ENCODE measurements around the gene ENOSF1. TPM values are rescaled to one million over a fixed set of nuclear protein-coding genes. Genes with fewer than 3 reads are reported as not detected.

The ENOSF1 gene
- total RNA-seq, 3 donors from 2014 or later (not counting 1 experiment from before 2014, with no cell fraction given), result 36.3 to 51.5 (median 39.8) TPM

DNA sequence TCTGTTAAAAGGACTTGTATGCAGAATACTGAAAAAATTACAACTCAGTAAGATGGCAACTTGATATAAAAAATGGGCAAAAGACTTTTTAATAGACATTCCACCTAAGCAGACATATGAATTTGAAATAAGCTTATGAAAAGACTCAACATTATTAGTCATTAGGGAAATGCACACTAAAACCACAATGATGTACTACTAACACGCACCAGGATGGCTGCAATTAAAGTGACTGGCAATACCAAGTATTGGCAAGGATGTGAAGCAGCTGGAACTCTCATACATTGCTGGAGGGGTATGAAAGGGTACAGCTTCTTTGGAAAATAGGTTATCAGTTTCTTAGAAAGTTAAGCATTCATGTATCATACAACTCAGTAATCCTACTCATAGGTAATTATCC, 3.2 kb upstream of the ENOSF1 start:
- WGBS (ENCODE audit: insufficient coverage), result 44% methylated on average over 1 of the region's 1 CpG
- Histone ChIP-seq H3K4me3 (ENCODE audit: low read length) (no peak overlapping the region), H3K27me3 (ENCODE audit: control insufficient read depth, insufficient read depth, low read length) (no peaks in the 10 kb centered on the region), H3K27ac (ENCODE audit: low read length) (no peak overlapping the region), H3K9me3 (ENCODE audit: control insufficient read depth, insufficient read depth, low read length) (no peaks in the 10 kb centered on the region), H3K4me1 (ENCODE audit: control insufficient read depth, insufficient read depth, low read length) (peaks cover 17% of the 10 kb centered on the region), H3K36me3 (ENCODE audit: control insufficient read depth, insufficient read depth, low read length) (no peaks in the 10 kb centered on the region)
- no peaks in the 10 kb centered on the region for H3K36me3 Mint-ChIP-seq
- intact Hi-C loops (cut with micrococcal nuclease), result no loop called here
- peaks cover 17 to 19% of the 10 kb centered on the region in 2 donors for H3K4me1 Mint-ChIP-seq
- DNase-seq (peak in 1 of 2 donors; percentile 44), ATAC-seq (no peak)
- no peak overlapping the region for H3K4me3 Mint-ChIP-seq
- TF ChIP-seq CTCF (IDR thresholded peaks at IDR 0.05), result no peak
- no peaks in the 10 kb centered on the region for H3K9me3 Mint-ChIP-seq
- H3K27ac Mint-ChIP-seq, result peak overlapping the region; percentile 16 to 75
- H3K27me3 Mint-ChIP-seq (ENCODE audit: low read depth in 2 of 2), result no peaks in the 10 kb centered on the region

GRCh38 chr18:713135-713490, 683 bp upstream of the ENOSF1 start:
- Histone ChIP-seq H3K4me3 (ENCODE audit: low read length) (peak overlapping the region; percentile 26), H3K4me1 (ENCODE audit: control insufficient read depth, insufficient read depth, low read length) (peaks cover 17% of the 10 kb centered on the region), H3K27ac (ENCODE audit: low read length) (no peak overlapping the region), H3K27me3 (ENCODE audit: control insufficient read depth, insufficient read depth, low read length) (no peaks in the 10 kb centered on the region), H3K36me3 (ENCODE audit: control insufficient read depth, insufficient read depth, low read length) (no peaks in the 10 kb centered on the region), H3K9me3 (ENCODE audit: control insufficient read depth, insufficient read depth, low read length) (no peaks in the 10 kb centered on the region)
- Mint-ChIP-seq H3K9me3 (no peaks in the 10 kb centered on the region), H3K36me3 (no peaks in the 10 kb centered on the region), H3K4me3 (peak overlapping the region; percentile 78), H3K27ac (peak overlapping the region; percentile 43 to 97), H3K4me1 (peaks cover 17 to 26% of the 10 kb centered on the region in 2 donors), H3K27me3 (ENCODE audit: low read depth in 2 of 2) (no peaks in the 10 kb centered on the region)
- DNase-seq, result peak in 1 of 2 donors; percentile 17
- WGBS (ENCODE audit: insufficient coverage), result 91% methylated on average over 23 of the region's 23 CpGs
- ATAC-seq, result no peak
- intact Hi-C loops (cut with micrococcal nuclease), result no loop called here
- TF ChIP-seq CTCF (IDR thresholded peaks at IDR 0.05), result no peak

DNA sequence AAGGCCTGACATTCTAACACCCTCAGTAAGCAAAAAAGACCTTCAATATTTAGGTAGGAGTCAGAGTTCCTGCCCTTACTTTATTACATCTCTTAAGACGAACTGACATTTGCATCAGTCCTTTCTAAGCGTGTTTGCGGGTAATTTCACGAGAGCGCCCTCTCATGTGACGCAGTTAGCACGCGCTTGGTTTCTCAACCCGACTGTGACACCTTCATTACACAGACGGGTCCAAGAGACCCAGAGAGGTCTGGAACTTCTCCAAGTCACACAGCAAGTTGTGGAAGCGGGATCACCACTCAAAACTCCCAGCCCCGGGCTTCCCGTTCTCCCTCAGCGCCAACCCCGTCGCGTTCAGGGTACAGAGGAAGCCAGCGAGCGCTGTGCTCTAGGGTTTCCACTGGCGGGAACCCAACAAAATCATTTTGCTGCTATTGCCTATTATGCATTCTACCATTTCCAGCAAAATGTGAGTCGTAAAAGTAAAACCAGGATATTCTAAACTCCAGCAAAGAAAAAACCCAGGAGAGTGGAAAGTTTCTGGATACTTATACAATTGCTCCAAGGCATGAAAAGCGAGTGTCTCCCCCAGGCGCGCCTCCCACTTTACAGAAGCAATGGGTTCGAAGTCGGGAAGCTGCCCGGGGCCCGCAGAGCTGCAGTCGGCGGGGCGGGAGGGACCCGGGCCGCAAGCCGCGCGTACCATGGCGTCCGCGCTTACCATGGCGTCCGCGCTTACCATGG, 601 bp downstream of the ENOSF1 start:
- peaks cover 17% of the 10 kb centered on the region for H3K4me1 ChIP-seq (ENCODE audit: control insufficient read depth, insufficient read depth, low read length)
- H3K27ac ChIP-seq (ENCODE audit: low read length), result peak overlapping the region; percentile 73
- H3K27ac Mint-ChIP-seq, result peak overlapping the region; percentile 96 to 97
- no peaks in the 10 kb centered on the region for H3K9me3 ChIP-seq (ENCODE audit: control insufficient read depth, insufficient read depth, low read length)
- WGBS (ENCODE audit: insufficient coverage), result under 1% methylated on average over 41 of the region's 42 CpGs
- ATAC-seq, result peak; percentile 68 to 83 (median 75)
- no peaks in the 10 kb centered on the region for H3K36me3 Mint-ChIP-seq
- no peaks in the 10 kb centered on the region for H3K27me3 ChIP-seq (ENCODE audit: control insufficient read depth, insufficient read depth, low read length)
- peaks cover 17 to 26% of the 10 kb centered on the region in 2 donors for H3K4me1 Mint-ChIP-seq
- no peak for TF ChIP-seq CTCF (IDR thresholded peaks at IDR 0.05)
- peak overlapping the region; percentile 52 for H3K4me3 ChIP-seq (ENCODE audit: low read length)
- peak overlapping the region; percentile 95 for H3K4me3 Mint-ChIP-seq
- DNase-seq, result peak; percentile 75 to 91
- no peaks in the 10 kb centered on the region for H3K27me3 Mint-ChIP-seq (ENCODE audit: low read depth in 2 of 2)
- intact Hi-C loops (cut with micrococcal nuclease), result loop anchor here (1.0 kb wide), 2 partner anchors 100 to 119 kb away; partner anchors contain the start of gene YES1
- no peaks in the 10 kb centered on the region for H3K36me3 ChIP-seq (ENCODE audit: control insufficient read depth, insufficient read depth, low read length)
- H3K9me3 Mint-ChIP-seq, result no peaks in the 10 kb centered on the region

All from natural killer cell (primary cell).